HG03521 (cell line): ENCODE results near the gene BTBD7.
"Not testable (repeated sequence)": the region's sequence is repeated elsewhere in the genome, so short reads cannot be mapped to it uniquely, and the experiment has no call there.

ENCODE experiments used
- ATAC-seq: cut with Tn5 transposase; IDR thresholded peaks from one replicate; pipeline ENCODE4 v1.9.1; 2021; ENCODE audit warnings: mild to moderate bottlenecking, moderate library complexity; ENCODE audit not compliant: unreplicated experiment

BTBD7 gene, protein sequence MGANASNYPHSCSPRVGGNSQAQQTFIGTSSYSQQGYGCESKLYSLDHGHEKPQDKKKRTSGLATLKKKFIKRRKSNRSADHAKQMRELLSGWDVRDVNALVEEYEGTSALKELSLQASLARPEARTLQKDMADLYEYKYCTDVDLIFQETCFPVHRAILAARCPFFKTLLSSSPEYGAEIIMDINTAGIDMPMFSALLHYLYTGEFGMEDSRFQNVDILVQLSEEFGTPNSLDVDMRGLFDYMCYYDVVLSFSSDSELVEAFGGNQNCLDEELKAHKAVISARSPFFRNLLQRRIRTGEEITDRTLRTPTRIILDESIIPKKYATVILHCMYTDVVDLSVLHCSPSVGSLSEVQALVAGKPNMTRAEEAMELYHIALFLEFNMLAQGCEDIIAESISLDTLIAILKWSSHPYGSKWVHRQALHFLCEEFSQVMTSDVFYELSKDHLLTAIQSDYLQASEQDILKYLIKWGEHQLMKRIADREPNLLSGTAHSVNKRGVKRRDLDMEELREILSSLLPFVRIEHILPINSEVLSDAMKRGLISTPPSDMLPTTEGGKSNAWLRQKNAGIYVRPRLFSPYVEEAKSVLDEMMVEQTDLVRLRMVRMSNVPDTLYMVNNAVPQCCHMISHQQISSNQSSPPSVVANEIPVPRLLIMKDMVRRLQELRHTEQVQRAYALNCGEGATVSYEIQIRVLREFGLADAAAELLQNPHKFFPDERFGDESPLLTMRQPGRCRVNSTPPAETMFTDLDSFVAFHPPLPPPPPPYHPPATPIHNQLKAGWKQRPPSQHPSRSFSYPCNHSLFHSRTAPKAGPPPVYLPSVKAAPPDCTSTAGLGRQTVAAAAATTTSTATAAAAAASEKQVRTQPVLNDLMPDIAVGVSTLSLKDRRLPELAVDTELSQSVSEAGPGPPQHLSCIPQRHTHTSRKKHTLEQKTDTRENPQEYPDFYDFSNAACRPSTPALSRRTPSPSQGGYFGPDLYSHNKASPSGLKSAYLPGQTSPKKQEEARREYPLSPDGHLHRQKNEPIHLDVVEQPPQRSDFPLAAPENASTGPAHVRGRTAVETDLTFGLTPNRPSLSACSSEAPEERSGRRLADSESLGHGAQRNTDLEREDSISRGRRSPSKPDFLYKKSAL

DNA sequence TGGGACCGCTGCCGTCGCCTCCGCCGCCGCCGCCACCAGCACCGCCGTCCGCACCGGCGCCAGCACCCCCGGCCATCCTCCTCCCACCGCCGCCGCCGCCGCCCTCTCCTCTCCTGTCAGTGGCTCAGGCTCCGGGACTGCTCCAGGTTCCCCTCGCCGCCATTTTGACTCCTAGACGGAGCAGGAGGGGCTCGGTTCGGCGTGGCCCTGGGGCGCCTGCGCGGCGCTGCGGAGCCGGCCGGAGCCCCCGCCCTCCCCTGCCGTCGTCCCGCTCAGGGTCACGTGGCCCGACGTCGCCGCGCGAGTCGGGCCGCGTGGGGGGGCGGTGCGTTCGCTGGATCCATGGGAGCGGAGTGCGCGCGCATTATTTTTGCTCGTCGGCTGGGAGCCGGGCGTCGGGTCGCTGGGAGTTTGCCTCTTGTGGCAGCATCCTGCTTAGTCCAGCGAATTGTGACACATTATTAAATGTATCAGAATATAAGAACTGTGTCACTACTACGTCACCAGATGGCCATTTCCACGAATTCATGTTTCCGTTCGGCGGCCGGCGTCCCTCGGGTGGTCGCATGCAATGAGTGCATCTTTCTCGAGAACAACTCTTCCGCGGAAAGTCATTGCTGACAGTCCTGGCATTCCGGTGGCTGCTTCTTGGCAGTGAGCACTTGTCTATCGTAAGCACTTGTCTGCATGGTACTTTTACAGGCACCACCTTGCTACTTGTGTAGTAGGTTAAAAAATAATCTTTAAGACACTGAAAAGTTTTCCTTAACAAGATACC, at the start of gene BTBD7:
Gene BTBD7 (minus strand): TSS at position 184 of the 778 bp plus-strand sequence. CDS start 36,985 bp downstream, outside the sequence.
- peak; percentile 84 for ATAC-seq

DNA sequence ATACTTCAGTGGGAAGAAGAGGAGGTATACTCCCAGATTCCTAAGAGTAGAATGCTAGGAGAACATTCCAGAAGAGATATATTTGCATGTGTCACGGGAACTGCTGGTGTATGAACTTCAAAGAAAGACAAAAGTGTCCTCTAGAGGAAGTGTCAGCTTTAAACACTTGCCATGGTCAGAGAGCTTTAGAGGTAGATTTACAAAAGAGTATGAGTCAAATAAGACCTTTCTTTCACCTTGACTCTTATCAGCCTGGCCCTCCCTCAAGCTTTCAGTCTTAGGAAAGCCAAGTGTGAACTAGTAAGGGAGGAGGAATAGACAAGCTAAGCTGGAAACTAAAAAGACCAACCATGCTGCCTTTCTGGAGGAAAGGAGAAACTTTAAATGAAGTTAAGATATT, 48.8 kb upstream of the BTBD7 start:
- ATAC-seq, result no peak

DNA sequence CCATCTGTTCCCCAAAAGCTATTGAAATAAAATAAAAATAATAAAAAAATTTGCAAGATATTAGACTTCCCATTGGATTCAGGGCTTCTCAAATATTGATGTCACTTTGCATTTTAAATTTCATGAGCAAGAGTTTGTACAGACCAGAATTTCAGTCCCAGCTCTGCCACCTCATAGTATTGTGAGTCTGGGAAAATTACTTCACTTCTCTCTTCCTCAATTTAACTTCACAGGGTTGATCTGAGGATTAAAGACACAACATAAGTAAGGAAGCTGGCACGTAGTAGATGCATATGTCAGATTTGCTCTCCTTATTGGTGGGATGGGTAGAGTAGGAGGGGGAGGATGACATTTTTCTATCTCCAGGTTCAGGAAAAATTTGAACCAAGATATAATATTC, 47.0 kb upstream of the BTBD7 start:
- no peak for ATAC-seq

DNA sequence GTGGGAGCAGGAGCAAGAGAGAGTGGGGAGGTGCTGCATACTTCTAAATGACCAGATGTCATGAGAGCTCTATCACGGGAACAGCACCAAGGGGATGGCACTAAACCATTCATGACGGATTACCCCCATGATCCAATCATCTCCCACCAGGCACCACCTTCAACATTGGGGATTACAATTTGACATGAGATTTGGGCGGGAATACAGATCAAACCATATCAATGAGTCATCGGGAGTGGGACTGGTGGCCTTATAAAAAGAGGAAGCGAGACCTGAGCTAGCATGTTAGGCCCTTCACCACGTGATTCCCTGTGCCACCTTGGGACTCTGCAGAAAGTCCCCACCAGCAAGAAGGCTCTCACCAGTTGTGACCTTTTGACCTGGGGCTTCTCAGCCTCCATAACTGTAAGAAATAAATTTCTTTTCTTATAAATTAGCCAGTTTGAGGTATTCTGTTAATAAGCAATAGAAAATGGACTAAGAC, 42.9 kb upstream of the BTBD7 start:
- ATAC-seq, result peak; percentile 91

DNA sequence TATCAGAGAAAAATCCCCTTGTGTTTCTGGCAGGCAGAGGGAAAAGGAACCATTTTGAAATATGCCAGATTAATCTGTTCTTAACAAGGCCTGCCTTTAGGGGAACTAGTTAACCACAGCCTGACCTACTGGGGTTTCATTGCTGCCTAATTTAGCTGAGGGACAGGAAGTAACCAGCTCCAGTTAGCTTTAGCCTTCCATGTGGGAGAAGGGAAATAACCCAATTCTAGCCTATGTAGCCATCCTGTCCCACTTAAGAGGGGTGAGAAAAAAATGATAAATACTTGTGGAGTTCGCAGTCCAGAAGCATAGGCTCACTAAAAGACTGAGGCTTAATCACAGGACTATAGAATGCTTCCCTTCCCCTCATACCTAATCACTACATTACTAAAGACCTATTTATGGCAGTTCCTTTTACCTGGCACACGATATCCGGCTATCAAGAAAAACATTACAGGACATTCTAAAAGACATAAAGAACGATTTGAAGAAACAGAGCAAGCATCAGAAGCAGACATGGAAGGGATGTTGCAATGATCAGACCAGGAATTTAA, 37.0 kb upstream of the BTBD7 start:
- peak; percentile 86 for ATAC-seq

DNA sequence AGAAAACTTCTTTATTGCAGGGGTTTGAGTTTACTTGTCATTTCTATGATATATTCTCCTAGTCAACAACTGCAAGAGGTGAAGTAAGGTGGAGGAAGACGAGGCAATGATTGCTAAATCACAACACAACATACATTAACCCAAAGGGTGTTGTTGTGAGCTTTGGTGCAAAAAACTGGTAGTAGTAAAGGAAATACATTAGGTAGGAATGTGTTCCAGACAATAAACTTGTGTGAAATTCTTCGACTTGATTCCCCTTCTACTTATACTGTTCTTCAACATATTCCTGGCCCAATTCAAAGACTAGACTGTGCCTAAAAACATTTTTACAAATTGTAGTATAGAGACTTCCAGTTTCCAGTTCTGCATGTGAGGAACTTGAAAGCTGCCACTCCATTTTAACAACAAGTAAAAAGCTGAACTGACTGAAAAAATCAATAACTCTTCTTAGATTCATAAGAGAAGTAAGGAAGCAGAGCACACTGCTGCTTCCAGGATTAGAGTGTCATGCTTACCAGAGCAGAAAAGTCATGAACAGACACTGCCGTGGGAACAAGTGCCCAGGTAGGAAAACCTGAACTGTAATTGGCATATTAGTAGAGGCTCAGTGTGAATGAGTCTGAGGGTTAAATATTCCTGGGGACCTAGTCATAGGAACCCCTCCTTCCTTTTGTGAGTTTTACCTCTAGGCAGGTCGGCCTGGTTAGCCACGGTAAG, 36.3 kb upstream of the BTBD7 start:
- ATAC-seq, result peak; percentile 7

DNA sequence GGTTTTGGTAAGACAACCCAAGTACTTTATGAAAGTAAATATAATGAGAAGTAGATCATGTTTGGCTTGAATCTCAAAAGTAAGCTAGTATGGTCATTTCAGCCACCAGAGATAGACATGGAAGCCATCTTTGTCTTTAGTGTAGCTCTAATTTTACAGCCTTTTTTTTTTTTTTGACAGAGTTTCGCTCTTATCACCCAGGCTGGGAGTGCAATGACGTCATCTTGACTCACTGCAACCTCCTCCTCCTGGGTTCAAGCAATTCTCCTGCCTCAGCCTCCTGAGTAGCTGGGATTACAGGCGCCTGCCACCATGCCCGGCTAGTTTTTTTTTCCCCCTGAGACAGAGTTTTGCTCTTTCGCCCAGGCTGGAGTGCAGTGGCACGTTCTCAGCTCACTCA, 22.0 kb upstream of the BTBD7 start:
- ATAC-seq, result not testable (repeated sequence)

DNA sequence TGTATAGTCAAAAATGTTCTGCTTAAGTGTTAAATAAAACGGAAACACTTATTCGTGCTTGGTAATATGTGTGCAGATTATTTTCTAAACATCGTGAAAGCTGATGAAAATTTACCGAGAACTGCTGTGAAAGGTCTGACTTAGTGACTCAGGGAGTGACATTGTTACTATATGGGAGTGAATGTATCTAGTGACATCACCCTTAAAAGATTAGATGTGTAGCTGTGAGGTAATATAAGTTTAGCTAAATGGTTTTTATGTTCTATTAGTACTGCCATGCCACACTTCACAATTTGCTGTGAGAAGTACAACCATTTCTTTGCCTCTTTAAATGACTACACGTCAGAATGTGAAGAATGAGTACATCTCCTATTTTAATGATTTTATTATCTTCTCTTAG, 15.5 kb upstream of the BTBD7 start:
- ATAC-seq, result no peak

DNA sequence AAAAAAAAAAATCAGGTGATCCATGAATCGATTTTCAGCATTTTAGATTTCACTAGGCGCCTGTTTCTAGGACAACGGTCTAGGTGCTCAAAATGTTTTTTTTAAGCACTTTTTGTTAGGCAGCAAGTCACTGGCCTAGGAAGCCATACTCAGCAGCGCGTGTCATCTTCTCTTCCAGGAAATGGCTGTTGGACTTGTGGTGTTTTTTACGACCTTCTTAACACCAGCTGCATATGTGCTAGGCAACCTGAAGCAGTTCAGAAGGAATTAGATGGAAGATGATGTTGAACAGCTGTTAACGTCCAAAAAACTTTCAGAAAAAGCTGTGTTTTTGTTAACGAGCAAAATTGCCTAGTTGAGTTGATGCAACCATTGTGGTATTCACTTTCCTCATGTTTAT, 15.0 kb upstream of the BTBD7 start:
- no peak for ATAC-seq

DNA sequence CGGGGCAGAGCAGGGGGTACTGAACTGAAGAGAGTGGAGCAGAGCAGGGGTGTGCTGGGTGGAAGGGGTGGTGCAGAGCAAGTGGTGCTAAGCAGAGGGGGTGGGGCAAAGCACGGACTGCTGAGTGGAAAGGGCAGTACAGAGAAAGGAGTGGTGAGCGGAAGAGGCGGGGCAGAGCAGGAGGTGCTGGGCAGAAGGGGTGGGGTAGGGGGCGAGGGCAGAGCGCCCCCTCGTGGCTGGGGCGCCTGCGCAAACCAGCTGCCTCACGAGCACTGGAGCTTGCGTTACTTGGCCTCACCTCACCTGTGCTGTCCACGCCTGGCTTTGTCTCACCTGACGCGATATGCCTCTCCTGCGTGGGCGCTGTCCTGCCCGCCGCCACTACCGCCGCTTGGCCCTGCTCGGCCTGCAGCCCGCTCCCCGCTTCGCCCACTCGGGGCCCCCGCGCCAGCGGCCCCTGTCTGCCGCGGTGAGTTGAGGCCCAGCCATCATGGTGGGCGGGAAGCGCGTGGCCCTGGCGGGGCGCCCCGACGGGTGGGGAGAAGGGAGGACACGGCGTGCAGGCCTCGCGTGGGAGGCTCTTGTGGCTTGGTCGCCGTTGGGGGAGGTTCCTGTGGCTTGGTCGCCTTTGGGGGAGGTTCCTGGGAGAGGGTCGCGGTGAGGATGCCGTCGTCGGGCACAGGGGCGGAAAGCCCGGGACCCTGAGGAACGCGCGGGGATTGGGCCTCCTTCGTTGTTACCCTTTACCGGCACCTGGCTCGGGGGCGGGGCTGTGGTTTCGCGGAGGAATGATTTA, 14.3 kb upstream of the BTBD7 start, which contains the start of gene COX8C:
Gene COX8C (plus strand): TSS at position 257 of the 796 bp plus-strand sequence. CDS start 87 bp downstream, at position 344.
- ATAC-seq, result no peak

DNA sequence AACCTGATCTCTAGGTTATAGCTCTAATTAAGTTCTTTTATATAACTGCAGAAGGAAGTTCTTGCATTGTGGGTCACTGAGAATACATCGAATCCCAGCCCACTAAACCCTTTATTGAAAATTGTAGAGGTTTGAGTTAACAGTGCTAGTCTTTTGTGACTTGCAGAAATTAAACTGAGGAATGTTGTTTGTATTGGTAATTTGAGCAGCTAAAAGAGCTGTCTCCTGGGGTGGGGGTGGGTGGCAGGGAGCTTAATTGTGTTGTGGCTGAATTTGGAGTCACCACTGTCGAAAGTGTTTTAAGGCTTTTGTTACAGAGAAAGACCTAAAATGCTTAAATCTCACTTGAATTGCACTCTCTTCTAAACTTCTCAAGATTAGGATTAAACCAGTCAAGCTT, 11.0 kb upstream of the BTBD7 start:
- no peak for ATAC-seq

DNA sequence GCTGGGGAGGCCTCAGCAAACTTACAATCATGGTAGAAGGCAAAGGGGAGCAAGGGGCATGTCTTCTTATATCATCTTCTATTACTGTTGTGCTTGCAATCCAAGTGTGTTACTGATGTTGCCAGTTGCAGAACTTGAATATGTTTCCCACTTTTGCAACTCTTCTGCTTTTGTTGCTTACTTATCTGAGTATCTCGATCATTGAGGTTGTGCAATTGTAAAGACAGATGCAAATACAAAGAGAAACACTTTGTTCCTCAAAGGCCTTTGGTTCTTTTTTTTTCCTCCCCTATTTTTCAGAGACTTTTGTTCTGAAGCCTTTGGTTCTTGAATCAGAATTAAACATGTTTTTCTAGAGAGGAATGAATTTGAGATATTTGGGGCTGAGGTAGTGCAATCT, 10.4 kb upstream of the BTBD7 start:
- ATAC-seq, result no peak

DNA sequence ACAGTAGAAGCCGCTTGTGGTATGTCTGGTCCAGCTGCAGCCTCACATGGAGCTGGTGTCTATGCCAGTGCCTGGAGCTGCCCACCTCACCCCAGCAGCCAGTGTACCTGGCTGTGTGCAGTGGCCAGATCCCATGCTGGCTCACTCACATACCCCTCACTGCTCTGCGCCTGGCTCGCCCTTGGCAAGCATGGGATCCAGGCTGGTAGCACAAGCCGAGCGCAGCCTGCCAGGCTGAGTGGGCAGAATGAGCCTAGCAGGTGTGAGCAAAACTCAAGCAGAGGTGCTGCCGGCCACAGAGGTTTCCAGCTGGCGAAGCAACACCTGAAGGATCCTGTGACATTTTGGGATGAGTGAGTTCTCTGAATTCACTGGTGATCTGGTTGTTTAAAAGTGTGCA, 5.0 kb upstream of the BTBD7 start:
- ATAC-seq, result no peak

DNA sequence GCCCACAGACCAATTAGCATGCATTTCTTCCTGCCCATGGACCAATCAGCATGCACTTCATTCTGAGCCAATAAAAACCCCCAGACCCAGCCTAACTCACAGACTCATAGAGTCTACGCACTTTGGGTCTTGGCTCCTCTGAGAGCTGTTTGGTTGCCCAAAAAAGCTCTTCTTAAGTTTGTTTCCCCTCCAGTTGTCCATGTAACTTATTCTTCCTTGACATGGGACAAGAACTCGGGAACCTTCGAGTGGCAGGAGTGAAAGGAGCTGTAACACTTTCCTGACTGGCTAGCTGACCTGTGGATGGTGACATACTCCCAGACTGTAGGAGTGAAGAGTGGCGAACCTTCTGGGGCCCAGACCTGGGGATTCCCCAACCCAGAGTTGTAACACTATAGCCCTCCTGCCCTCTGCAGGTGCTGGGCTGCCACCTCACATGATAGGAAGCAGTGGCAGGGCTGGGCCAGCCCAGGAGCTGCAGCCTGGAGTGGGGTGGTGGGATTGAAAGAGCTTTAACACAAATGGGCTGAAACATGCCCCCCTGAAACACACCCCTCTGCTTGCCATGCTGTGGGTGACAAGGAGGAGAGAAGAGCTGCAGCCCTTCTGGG, 4.4 kb upstream of the BTBD7 start:
- ATAC-seq, result no peak

DNA sequence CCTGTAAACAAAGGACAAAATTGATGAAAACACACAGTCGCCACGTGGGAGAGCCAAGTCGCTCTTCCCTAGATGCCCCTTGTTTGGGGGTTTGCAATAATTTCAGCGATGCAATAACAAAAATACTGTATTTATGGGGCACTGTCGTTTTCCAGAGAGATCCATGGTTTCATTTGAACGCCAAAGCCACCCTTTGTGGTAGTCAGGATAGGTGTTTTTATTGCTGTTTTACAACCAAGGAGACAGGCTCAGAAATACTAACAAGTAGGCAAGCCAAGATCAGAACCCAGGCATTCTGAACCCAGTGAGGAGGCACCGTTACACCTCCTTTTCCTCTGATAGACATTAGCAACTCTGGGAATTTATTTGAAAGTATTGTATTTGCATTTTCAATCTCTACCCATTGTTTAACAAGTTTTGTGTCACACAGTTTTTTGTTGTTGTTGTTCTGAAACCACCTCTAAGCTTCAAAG, 831 bp upstream of the BTBD7 start:
- no peak for ATAC-seq

DNA sequence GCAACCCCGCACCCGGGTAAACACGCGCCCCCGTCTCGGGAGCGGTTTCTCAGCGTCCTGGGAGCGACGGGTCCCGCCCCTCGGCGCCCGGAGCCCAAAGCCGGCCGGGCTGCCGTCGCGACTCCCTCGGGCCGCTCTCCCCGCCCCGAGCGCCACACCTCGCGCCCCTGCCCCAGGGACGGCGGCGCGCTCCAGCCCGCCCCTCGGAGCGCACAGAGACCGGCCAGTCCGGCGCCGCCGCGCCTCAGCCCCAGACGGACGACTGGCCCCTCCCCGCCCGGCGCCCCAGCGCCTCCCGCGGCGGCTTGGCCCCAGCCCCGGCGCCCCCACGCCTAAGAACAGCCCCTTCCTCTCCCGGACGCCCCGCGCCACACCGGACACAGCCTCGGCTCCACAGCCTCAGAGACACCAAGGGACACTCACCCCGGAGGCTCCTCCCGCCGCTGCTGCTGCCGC, 411 bp downstream of the BTBD7 start:
- peak; percentile 54 for ATAC-seq

DNA sequence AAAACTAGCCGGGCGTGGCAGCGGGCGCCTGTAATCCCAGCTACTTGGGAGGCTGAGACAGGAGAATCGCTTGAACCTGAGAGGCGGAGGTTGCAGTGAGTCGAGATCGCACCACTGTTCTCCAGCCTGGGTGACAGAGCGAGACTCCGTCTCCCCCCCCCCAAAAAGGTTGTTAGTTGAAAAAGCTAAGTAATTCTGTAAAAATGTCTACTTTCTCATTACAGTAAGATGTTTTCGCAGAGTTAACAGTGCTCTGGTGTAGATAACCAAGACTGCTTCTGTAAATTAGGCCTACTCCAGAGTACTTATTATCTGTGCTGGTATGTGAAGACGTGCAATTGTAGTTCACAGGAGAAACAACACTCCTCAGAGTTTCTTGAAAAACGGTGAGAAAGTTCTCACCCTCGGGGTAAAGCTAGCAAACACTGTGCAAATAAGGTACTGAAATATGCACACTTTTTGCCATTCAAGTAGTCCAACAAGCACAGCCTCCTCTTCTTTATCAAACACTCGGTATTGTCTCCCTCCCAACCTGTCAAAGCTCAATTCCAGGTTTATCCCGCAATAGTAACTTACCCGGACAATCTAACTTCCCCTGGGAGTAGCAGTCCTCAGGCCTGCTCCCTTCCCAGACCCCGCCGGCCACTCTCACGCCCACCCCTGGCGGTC, 974 bp downstream of the BTBD7 start:
- ATAC-seq, result no peak
